Trophoblast cell (in vitro differentiated cells and primary cell): ENCODE measurements around the gene PAX7.

ENCODE experiments used
- DNase-seq, 2 donors: peaks; one replicate each; pipeline ENCODE4 v3.0.0-alpha.2; 2016
- H2AFZ ChIP-seq: 2 replicates; pipeline ENCODE4 v1.6.1; 2013; ENCODE audit warnings: low read length, moderate library complexity, mild to moderate bottlenecking; ENCODE audit not compliant: insufficient read depth, poor library complexity
- H2AK5ac ChIP-seq: 2 replicates; pipeline ENCODE4 v1.6.1; 2013; ENCODE audit warnings: mild to moderate bottlenecking, low read length
- H2BK120ac ChIP-seq: 2 replicates; pipeline ENCODE4 v1.6.1; 2013; ENCODE audit warnings: low read length, mild to moderate bottlenecking, moderate library complexity; ENCODE audit not compliant: insufficient read depth, poor library complexity
- H2BK12ac ChIP-seq: 2 replicates; pipeline ENCODE4 v1.6.1; 2013; ENCODE audit warnings: mild to moderate bottlenecking, low read length, moderate library complexity
- H2BK5ac ChIP-seq: 2 replicates; pipeline ENCODE4 v1.6.1; 2013; ENCODE audit warnings: low read length, low read depth, moderate library complexity, mild to moderate bottlenecking; ENCODE audit not compliant: poor library complexity
- H3K14ac ChIP-seq: 2 replicates; pipeline ENCODE4 v1.6.1; 2013; ENCODE audit warnings: mild to moderate bottlenecking, low read length
- H3K18ac ChIP-seq: 2 replicates; pipeline ENCODE4 v1.6.1; 2013; ENCODE audit warnings: mild to moderate bottlenecking, low read length
- H3K23ac ChIP-seq: 2 replicates; pipeline ENCODE4 v1.6.1; 2013; ENCODE audit warnings: low read length
- H3K27ac ChIP-seq: 2 replicates; pipeline ENCODE4 v1.5.1; 2013; ENCODE audit warnings: low read depth, mild to moderate bottlenecking, inconsistent platforms, low read length, moderate library complexity
- H3K27me3 ChIP-seq: 2 replicates; pipeline ENCODE4 v1.6.1; 2013; ENCODE audit warnings: inconsistent platforms, mild to moderate bottlenecking, low read length, moderate library complexity; ENCODE audit not compliant: insufficient read depth
- H3K36me3 ChIP-seq, 2 experiments: 1 replicate in 1 of 2; 2 replicates in 1 of 2; pipeline ENCODE4 v1.6.1; 2013; ENCODE audit warnings: low read length in 2 of 2, mild to moderate bottlenecking in 2 of 2, moderate library complexity in 1 of 2; ENCODE audit not compliant: insufficient read depth in 2 of 2, control insufficient read depth in 1 of 2
- H3K4ac ChIP-seq: 2 replicates; pipeline ENCODE4 v1.6.1; 2013; ENCODE audit warnings: low read depth, mild to moderate bottlenecking, low read length, moderate library complexity
- H3K4me1 ChIP-seq, 2 experiments: 1 replicate in 1 of 2; 2 replicates in 1 of 2; pipeline ENCODE4 v1.6.1; 2013; ENCODE audit warnings: low read length in 2 of 2, mild to moderate bottlenecking in 2 of 2, moderate library complexity in 1 of 2; ENCODE audit not compliant: insufficient read depth in 2 of 2, control insufficient read depth in 1 of 2
- H3K4me2 ChIP-seq: 2 replicates; pipeline ENCODE4 v1.6.1; 2013; ENCODE audit warnings: inconsistent platforms, mild to moderate bottlenecking, low read length, moderate library complexity
- H3K4me3 ChIP-seq: 2 replicates; pipeline ENCODE4 v1.5.1; 2013; ENCODE audit warnings: mild to moderate bottlenecking, low read depth, low read length, inconsistent platforms
- H3K79me1 ChIP-seq: one replicate; pipeline ENCODE4 v1.6.1; 2013; ENCODE audit warnings: low read length
- H3K79me2 ChIP-seq: 2 replicates; pipeline ENCODE4 v1.6.1; 2013; ENCODE audit warnings: low read length, mild to moderate bottlenecking; ENCODE audit not compliant: control insufficient read depth, insufficient read depth, poor library complexity
- H3K9ac ChIP-seq: 2 replicates; pipeline ENCODE4 v1.6.1; 2013; ENCODE audit warnings: mild to moderate bottlenecking, low read length
- H3K9me3 ChIP-seq: 2 replicates; pipeline ENCODE4 v1.6.1; 2013; ENCODE audit warnings: low read depth, mild to moderate bottlenecking, control low read depth, inconsistent platforms, low read length; ENCODE audit not compliant: insufficient read depth
- H4K12ac ChIP-seq: 2 replicates; pipeline ENCODE4 v1.6.1; 2013; ENCODE audit warnings: low read depth, mild to moderate bottlenecking, low read length, moderate library complexity
- H4K8ac ChIP-seq: 2 replicates; pipeline ENCODE4 v1.6.1; 2013; ENCODE audit warnings: low read depth, mild to moderate bottlenecking, low read length, moderate library complexity
- H4K91ac ChIP-seq: one replicate; pipeline ENCODE4 v1.6.1; 2013; ENCODE audit warnings: low read depth, mild to moderate bottlenecking, low read length, moderate library complexity
- WGBS: extraction: QIAGEN DNeasy Blood & Tissue Kit; methylation state at CpG from one replicate; pipeline ENCODE4 v1.1.7; 2013; ENCODE audit warnings: missing lambda C conversion rate; ENCODE audit not compliant: insufficient read length, insufficient coverage; ENCODE audit errors: extremely low coverage; 5-methylcytosine and 5-hydroxymethylcytosine counted together

Gene PAX7

DNA sequence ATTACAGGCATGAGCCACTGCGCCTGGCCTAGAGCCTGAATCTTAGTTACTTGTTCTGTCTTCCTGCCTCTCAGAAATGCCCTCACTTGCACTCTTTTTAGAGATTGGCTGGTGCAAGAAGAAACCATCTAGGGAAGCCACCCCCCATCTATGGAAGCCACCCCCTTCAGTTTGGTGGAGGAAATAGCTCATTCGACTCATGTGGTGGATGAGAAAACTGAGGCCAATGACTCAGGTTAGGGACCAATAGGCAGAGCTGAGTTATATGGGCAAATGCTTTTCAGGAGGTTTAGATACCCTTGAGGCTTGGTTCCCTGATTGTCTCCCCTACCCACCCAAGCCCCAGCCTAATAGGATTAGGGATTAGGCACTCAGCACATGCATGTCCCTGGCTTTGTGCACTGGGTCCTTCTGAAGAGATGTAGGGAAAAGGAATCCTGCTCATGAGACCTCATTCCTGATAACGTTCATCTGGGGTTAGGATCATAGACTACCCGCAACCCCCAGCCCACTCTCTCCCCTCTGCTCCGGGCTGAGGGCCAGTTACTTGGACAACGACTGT is 77.1 kb downstream of the PAX7 start:
- H3K23ac ChIP-seq = no peak overlapping the region
- H2AFZ ChIP-seq = no peak overlapping the region
- no peak overlapping the region for H3K4ac ChIP-seq
- H2BK5ac ChIP-seq = no peak overlapping the region
- H3K4me2 ChIP-seq = no peak overlapping the region
- no peaks in the 10 kb centered on the region for H3K79me2 ChIP-seq
- DNase-seq = no peak
- H3K9me3 ChIP-seq = no peaks in the 10 kb centered on the region
- no peak overlapping the region for H3K18ac ChIP-seq
- H2AK5ac ChIP-seq = no peak overlapping the region
- H3K36me3 ChIP-seq = no peaks in the 10 kb centered on the region
- no peaks in the 10 kb centered on the region for H3K4me1 ChIP-seq
- no peak overlapping the region for H4K8ac ChIP-seq
- no peak overlapping the region for H4K91ac ChIP-seq
- H3K4me3 ChIP-seq = no peak overlapping the region
- H2BK12ac ChIP-seq = no peak overlapping the region
- no peak overlapping the region for H3K9ac ChIP-seq
- WGBS = no CpG with 5 or more reads among the region's 6 CpGs
- no peak overlapping the region for H3K14ac ChIP-seq
- H2BK120ac ChIP-seq = no peak overlapping the region
- no peak overlapping the region for H3K27ac ChIP-seq
- H3K27me3 ChIP-seq = no peaks in the 10 kb centered on the region
- H3K79me1 ChIP-seq = no peaks in the 10 kb centered on the region
- no peak overlapping the region for H4K12ac ChIP-seq

- H4K91ac ChIP-seq = no peak overlapping the region
- H2AFZ ChIP-seq = no peak overlapping the region
- no peak for DNase-seq
- H3K14ac ChIP-seq = no peak overlapping the region
- no CpG with 5 or more reads among the region's 3 CpGs for WGBS
- no peaks in the 10 kb centered on the region for H3K36me3 ChIP-seq
- no peak overlapping the region for H4K8ac ChIP-seq
- no peak overlapping the region for H3K4me2 ChIP-seq
- H2AK5ac ChIP-seq = no peak overlapping the region
- no peaks in the 10 kb centered on the region for H3K79me1 ChIP-seq
- H3K18ac ChIP-seq = no peak overlapping the region
- no peaks in the 10 kb centered on the region for H3K79me2 ChIP-seq
- H3K27ac ChIP-seq = no peak overlapping the region
- H3K4me3 ChIP-seq = no peak overlapping the region
- H3K27me3 ChIP-seq = no peaks in the 10 kb centered on the region
- H3K4ac ChIP-seq = no peak overlapping the region
- no peak overlapping the region for H2BK5ac ChIP-seq
- H3K23ac ChIP-seq = no peak overlapping the region
- H3K9ac ChIP-seq = no peak overlapping the region
- no peak overlapping the region for H2BK12ac ChIP-seq
- H3K4me1 ChIP-seq = no peaks in the 10 kb centered on the region
- no peaks in the 10 kb centered on the region for H3K9me3 ChIP-seq
- H2BK120ac ChIP-seq = no peak overlapping the region
- no peak overlapping the region for H4K12ac ChIP-seq
Observed at GRCh38 chr1:18710002-18710401, 79.4 kb downstream of the PAX7 start.

GRCh38 chr1:18711003-18711402 is 80.4 kb downstream of the PAX7 start:
- Histone ChIP-seq H3K9me3 (no peaks in the 10 kb centered on the region), H3K4me2 (no peak overlapping the region), H2BK120ac (no peak overlapping the region), H3K18ac (no peak overlapping the region), H2AFZ (no peak overlapping the region), H3K9ac (no peak overlapping the region), H3K23ac (no peak overlapping the region), H3K4me1 (no peaks in the 10 kb centered on the region), H2AK5ac (no peak overlapping the region), H4K12ac (no peak overlapping the region), H3K27ac (no peak overlapping the region), H4K91ac (no peak overlapping the region), H3K79me2 (no peaks in the 10 kb centered on the region), H3K4me3 (no peak overlapping the region), H3K36me3 (no peaks in the 10 kb centered on the region), H2BK5ac (no peak overlapping the region), H4K8ac (no peak overlapping the region), H3K27me3 (peaks cover 6% of the 10 kb centered on the region), H3K79me1 (no peaks in the 10 kb centered on the region), H3K14ac (no peak overlapping the region), H2BK12ac (no peak overlapping the region), H3K4ac (no peak overlapping the region)
- no CpG with 5 or more reads among the region's 8 CpGs for WGBS
- DNase-seq = no peak

DNA sequence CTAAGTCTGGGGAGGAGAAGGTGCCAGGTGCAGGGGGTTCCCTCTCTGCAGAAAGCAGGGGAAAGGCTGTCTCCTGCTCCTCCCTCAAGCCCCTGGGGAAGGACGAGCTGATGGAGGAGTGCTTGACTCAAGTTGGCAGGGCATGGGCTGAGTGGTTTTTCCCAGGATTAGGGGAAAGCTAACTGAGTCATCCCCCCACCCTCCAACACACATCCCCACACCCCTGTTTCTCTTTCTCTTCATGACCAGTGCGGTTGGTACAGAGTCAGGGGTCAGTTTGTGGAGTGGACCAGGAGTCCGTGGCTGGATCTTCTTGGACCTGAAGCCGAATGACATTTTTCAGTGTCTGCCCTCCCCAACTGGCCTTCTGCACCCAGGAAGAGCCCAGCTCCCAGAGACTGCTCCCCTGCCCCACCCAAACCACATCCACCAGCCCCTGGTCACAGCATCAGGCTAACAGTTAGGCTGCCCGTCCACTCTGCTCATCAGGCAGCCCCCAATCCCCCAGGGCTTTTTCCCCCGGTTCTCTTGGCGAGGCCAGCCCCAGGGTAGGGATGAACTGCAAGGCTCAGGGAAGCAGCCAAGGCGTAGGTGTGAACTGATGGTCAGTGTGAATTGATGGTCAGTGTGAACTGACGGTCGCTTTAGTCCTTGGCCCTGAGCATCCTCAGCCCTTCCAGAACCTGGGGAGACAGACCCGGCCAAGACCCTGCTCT is 81.0 kb downstream of the PAX7 start:
- no peak overlapping the region for H2BK12ac ChIP-seq
- H3K4me1 ChIP-seq = no peaks in the 10 kb centered on the region
- no peak overlapping the region for H2AK5ac ChIP-seq
- no peaks in the 10 kb centered on the region for H3K79me1 ChIP-seq
- no peak overlapping the region for H4K12ac ChIP-seq
- no peak overlapping the region for H3K9ac ChIP-seq
- peaks cover 13% of the 10 kb centered on the region for H3K27me3 ChIP-seq
- H3K23ac ChIP-seq = no peak overlapping the region
- no peak overlapping the region for H3K4me3 ChIP-seq
- no peak overlapping the region for H3K14ac ChIP-seq
- no CpG with 5 or more reads among the region's 11 CpGs for WGBS
- H3K18ac ChIP-seq = no peak overlapping the region
- no peaks in the 10 kb centered on the region for H3K36me3 ChIP-seq
- H4K91ac ChIP-seq = no peak overlapping the region
- no peak overlapping the region for H4K8ac ChIP-seq
- no peaks in the 10 kb centered on the region for H3K79me2 ChIP-seq
- no peak overlapping the region for H3K27ac ChIP-seq
- H3K4ac ChIP-seq = no peak overlapping the region
- H2BK120ac ChIP-seq = no peak overlapping the region
- H2BK5ac ChIP-seq = no peak overlapping the region
- no peaks in the 10 kb centered on the region for H3K9me3 ChIP-seq
- no peak for DNase-seq
- no peak overlapping the region for H2AFZ ChIP-seq
- H3K4me2 ChIP-seq = no peak overlapping the region
